ENCODE measurements around the gene MIPEP.

The MIPEP gene

GRCh38 chr13:23767838-23768237 lies 121.4 kb downstream of the MIPEP start:
- TF ChIP-seq NFIC (IDR thresholded peaks at IDR 0.05): no peak
- no peak for TF ChIP-seq EGR1 (IDR thresholded peaks at IDR 0.05)
- no peak for TF ChIP-seq YY1 (IDR thresholded peaks at IDR 0.05; ENCODE audit: low read depth)
- no peak for TF ChIP-seq TEAD4 (IDR thresholded peaks at IDR 0.05)
- TF ChIP-seq CEBPB (IDR thresholded peaks at IDR 0.05): no peak
- no peak for TF ChIP-seq TAF1 (IDR thresholded peaks at IDR 0.05; ENCODE audit: low read depth)
- TF ChIP-seq EP300 (IDR thresholded peaks at IDR 0.05; ENCODE audit: borderline replicate concordance): no peak
- no peak for TF ChIP-seq CREB1 (IDR thresholded peaks at IDR 0.05; ENCODE audit: low read depth)
- TF ChIP-seq, protein P1, sequence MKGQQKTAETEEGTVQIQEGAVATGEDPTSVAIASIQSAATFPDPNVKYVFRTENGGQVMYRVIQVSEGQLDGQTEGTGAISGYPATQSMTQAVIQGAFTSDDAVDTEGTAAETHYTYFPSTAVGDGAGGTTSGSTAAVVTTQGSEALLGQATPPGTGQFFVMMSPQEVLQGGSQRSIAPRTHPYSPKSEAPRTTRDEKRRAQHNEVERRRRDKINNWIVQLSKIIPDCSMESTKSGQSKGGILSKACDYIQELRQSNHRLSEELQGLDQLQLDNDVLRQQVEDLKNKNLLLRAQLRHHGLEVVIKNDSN (IDR thresholded peaks at IDR 0.05): no peak
- TF ChIP-seq ZBTB7A (IDR thresholded peaks at IDR 0.05; ENCODE audit: low read depth): no peak
- no peak for TF ChIP-seq RAD21 (IDR thresholded peaks at IDR 0.05; ENCODE audit: low read depth)
- TF ChIP-seq, protein P2, sequence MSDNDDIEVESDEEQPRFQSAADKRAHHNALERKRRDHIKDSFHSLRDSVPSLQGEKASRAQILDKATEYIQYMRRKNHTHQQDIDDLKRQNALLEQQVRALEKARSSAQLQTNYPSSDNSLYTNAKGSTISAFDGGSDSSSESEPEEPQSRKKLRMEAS (IDR thresholded peaks at IDR 0.05): no peak
- TF ChIP-seq REST (IDR thresholded peaks at IDR 0.05; ENCODE audit: low read depth): no peak
- TF ChIP-seq TCF12 (IDR thresholded peaks at IDR 0.05; ENCODE audit: low read depth): no peak
- no peak for TF ChIP-seq FOXM1 (IDR thresholded peaks at IDR 0.05; ENCODE audit: borderline replicate concordance, low read depth)

DNA sequence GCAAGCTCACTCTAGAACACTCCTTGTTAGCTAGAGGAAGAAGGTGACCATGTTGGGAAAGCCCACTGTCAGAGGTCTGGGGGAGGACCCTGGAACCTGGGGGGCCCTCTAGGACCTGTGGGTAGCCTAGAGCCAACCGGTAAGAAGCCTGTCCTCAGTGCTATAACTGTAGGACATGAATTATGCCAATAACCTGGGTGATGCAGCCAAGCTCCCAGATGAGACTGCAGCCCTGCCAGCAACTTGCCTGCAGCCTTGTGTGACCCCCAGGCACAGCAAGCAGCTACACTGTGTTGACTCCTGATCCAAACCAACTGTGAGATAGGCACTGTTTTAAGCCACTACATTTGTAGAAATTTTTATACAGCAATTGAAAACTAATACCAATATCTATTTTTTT lies 122.3 kb downstream of the MIPEP start:
- TF ChIP-seq RAD21 (IDR thresholded peaks at IDR 0.05; ENCODE audit: low read depth) (no peak), TAF1 (IDR thresholded peaks at IDR 0.05; ENCODE audit: low read depth) (no peak), YY1 (IDR thresholded peaks at IDR 0.05; ENCODE audit: low read depth) (no peak), ZBTB7A (IDR thresholded peaks at IDR 0.05; ENCODE audit: low read depth) (no peak), TCF12 (IDR thresholded peaks at IDR 0.05; ENCODE audit: low read depth) (no peak), TEAD4 (IDR thresholded peaks at IDR 0.05) (no peak), CREB1 (IDR thresholded peaks at IDR 0.05; ENCODE audit: low read depth) (no peak), CEBPB (IDR thresholded peaks at IDR 0.05) (no peak), NFIC (IDR thresholded peaks at IDR 0.05) (no peak), REST (IDR thresholded peaks at IDR 0.05; ENCODE audit: low read depth) (no peak), FOXM1 (IDR thresholded peaks at IDR 0.05; ENCODE audit: borderline replicate concordance, low read depth) (no peak)
- TF ChIP-seq, protein P2 (IDR thresholded peaks at IDR 0.05): no peak
- TF ChIP-seq, protein P1 (IDR thresholded peaks at IDR 0.05): no peak

DNA sequence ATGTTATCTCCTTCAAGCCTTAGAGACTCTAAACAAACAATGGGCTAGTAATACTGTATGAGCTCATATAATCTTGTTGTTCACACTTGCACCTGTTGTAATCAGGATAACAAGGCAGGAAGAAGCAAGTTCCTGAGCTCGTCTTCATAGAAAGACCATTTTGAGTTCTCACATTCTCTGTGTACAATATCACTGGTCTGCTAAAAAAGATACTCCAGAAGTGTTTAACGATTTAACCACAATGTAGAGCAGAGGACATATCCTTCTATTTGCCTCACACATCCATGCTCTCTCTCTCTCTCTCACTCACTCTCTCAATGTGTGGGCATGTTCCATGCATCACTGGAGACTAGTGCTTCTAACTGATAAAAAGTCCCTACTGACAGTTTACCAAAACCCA lies 122.9 kb downstream of the MIPEP start:
- TF ChIP-seq TCF12 (IDR thresholded peaks at IDR 0.05; ENCODE audit: low read depth) (no peak), FOXM1 (IDR thresholded peaks at IDR 0.05; ENCODE audit: borderline replicate concordance, low read depth) (no peak), RAD21 (IDR thresholded peaks at IDR 0.05; ENCODE audit: low read depth) (no peak), CEBPB (IDR thresholded peaks at IDR 0.05) (no peak), REST (IDR thresholded peaks at IDR 0.05; ENCODE audit: low read depth) (no peak), CREB1 (IDR thresholded peaks at IDR 0.05; ENCODE audit: low read depth) (no peak), EGR1 (IDR thresholded peaks at IDR 0.05) (no peak), YY1 (IDR thresholded peaks at IDR 0.05; ENCODE audit: low read depth) (no peak), TAF1 (IDR thresholded peaks at IDR 0.05; ENCODE audit: low read depth) (no peak), TEAD4 (IDR thresholded peaks at IDR 0.05) (no peak)
- TF ChIP-seq, protein P2 (IDR thresholded peaks at IDR 0.05): no peak

DNA sequence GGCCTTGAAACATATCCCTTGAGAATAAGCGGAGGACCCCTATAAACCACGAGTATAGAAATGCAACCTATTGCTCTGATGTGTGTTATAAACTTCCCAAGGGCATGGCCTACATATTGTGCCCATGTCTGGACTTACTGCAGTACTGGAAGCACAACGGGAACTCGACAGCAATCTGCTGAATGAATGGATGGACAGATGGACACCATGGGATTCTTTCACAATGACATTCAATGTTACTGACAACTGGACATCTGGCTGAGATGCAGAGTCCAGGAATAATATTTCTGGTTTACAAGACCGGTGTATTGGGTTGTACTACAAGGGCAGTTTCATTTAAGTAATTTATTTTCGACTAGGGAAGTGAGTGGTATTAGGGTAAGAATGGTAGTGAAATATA lies 123.7 kb downstream of the MIPEP start:
- TF ChIP-seq NFIC (IDR thresholded peaks at IDR 0.05): no peak
- no peak for TF ChIP-seq REST (IDR thresholded peaks at IDR 0.05; ENCODE audit: low read depth)
- TF ChIP-seq, protein P2 (IDR thresholded peaks at IDR 0.05): no peak
- no peak for TF ChIP-seq CEBPB (IDR thresholded peaks at IDR 0.05)
- no peak for TF ChIP-seq RAD21 (IDR thresholded peaks at IDR 0.05; ENCODE audit: low read depth)
